Fibroblast of peridontal ligament (primary cell): ENCODE data around the gene OR51B4.
A peak's percentile ranks its signal among the peaks of the same experiment; 100 is the strongest.
"Not testable (repeated sequence)": the region's sequence is repeated elsewhere in the genome, so short reads cannot be mapped to it uniquely, and the experiment has no call there.

Experiments used
- DNase-seq: peaks from one replicate; pipeline ENCODE4 v3.0.0-alpha.2; 2010; ENCODE audit errors: extremely low read depth

The OR51B4 gene

GRCh38 chr11:5274395-5274794, 27.4 kb downstream of the OR51B4 start:
- no peak for DNase-seq

DNA sequence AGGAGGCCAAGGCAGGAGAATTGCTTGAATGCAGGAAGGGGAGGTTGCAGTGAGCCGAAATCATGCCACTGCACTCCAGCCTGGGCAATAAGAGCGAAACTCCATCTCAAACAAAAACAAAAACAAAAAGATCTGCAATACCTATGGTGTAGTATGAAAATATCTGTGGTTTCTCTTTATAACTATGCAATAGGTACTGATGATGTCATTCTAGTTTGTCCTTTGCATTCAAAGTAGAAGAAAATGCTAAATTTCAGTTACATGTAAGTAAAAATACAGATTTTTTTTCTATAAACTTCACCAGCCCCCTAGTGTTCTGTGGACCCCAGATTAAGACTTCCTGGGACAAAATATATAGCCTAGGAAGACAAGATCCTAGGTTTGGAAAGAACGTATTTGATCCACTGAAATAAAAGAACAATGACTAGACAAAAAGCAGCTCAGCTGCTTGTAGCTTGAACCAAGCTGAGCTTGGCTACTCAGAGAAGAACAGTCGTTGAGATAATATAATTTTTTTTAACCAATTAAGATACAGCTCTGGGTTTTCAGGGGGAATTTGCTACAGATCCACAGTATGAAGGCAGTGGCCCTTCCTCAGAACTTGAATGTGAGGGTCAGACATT, 29.2 kb downstream of the OR51B4 start:
- no peak for DNase-seq

- DNase-seq = no peak
Measured at GRCh38 chr11:5269715-5270147, 32.0 kb downstream of the OR51B4 start, which contains the start of gene HBE1. Gene HBE1 (minus strand): TSS chr11:5269945. CDS start chr11:5269890, 55 bp downstream.

DNA sequence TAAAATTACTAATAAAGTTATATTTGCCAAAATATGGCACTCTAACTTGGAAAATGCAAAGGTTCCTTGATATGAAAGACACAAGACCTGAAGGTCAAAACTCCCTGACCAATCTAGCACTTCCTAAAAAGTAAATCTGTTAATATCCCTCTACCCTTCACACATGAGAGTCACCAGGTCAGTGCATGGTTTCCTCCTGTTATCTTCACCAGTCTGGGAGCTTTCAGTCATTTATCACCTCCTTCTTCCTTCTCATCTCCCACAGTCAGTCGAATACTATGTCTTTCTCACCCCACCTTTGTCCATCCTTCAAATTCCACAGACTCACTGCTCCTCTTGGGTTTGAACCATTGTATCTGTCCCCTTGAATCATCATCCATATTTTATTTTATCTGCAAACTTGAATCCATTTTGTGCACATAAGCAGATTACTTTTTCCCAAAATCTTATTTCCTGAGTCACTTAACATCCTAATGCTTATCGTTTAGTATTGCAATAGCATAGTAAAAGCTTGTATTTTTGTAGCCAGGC, 34.6 kb downstream of the OR51B4 start:
- DNase-seq = no peak

- DNase-seq = no peak
Measured at GRCh38 chr11:5266609-5267008, 35.1 kb downstream of the OR51B4 start.

- DNase-seq = no peak
Measured at GRCh38 chr11:5265832-5266231, 35.9 kb downstream of the OR51B4 start.

DNA sequence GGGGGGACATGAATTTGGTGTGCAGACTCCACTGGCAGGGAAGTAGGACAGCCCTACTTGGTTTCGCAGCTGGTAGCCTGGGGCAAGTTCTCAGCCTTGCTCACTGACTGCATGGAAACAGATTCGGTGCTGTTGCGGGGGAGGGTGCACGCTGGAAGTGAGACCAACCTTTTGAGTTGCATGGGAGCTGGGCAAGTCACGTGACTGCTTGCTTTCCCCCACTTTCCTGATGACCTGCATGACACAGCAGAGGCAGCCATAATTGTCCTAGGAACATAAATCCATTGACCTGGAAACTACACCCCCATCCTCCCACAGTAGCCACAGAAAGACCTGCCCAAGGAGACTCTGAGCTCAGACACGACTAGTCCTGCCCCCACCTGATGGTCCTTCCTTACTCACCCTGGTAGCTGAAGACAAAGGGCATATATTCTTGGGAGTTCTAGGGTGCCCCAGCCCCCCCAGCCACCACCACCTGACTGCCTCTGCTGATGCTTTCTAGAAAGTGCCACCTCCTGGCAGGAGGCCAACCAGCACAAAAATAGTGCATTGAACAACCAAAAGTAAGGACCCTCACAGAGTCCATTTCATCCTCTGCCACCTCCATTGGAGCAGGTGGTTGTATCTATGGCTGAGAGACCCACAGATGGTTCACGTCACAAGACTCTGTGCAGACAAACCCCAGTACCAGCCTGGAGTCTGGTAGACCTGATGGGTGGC, 43.0 kb downstream of the OR51B4 start:
- no peak for DNase-seq

DNA sequence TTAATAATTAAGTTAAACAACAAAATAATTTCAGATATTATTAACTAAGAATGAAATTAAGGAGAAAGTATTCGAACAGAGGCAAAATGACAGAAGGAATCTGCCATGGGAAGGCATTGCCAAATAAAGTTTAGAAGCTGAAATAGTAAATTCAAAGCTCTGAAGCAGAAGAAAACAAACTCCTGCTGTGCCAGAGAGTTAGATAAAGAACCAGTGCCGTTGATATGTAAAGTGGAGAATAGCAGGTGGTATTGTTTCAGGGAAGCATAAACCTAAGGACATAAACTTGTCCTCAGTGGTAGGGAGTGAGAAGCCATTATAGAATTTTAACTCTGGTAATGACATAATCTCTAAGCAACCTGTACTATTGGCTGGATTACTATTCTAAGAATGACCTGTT, 44.5 kb downstream of the OR51B4 start:
- no peak for DNase-seq

DNA sequence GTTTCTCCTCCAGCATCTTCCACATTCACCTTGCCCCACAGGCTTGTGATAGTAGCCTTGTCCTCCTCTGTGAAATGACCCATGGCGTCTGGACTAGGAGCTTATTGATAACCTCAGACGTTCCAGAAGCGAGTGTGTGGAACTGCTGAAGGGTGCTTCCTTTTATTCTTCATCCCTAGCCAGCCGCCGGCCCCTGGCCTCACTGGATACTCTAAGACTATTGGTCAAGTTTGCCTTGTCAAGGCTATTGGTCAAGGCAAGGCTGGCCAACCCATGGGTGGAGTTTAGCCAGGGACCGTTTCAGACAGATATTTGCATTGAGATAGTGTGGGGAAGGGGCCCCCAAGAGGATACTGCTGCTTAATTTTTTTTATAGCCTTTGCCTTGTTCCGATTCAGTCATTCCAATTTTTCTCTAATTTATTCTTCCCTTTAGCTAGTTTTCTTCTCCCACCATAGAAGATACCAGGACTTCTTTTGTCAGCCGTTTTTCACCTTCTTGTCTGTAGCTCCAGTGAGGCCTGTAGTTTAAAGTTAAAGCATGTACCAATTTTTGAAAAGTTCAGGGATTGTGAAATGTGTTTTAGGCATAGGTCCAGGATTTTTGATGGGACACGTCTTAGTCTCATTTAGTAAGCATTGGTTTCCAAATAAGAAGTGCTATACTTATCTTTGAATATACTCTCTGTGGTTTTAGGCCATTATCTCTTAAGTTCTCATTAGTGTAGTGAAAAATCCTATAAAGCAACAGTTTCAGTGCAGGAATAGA, 46.9 kb downstream of the OR51B4 start, which contains the start of gene HBG2:
HBG2 (minus strand) TSS at position 136 of the 768 bp plus-strand sequence; CDS start at position 83, 53 bp downstream.
- peak; percentile 64 for DNase-seq

GRCh38 chr11:5254023-5254422, 47.7 kb downstream of the OR51B4 start:
- DNase-seq = not testable (repeated sequence)

DNA sequence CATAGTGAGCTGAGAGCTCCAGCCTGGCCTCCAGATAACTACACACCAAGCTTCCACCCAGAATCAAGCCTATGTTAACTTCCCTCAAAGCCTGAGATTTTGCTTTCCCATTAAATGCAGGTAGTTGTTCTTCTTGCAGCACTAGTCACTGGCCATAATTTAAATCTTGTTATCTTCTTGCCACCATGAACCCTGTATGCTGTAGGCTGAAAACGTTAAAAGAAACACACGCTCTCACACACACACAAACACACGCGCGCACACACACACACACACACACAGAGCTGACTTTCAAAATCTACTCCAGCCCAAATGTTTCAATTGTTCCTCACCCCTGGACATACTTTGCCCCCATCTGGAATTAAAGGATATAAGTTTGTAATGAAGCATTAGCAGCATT, 48.3 kb downstream of the OR51B4 start:
- DNase-seq = not testable (repeated sequence)

- no peak for DNase-seq
Measured at GRCh38 chr11:5252919-5253265, 48.9 kb downstream of the OR51B4 start.

- DNase-seq = no peak
Measured at GRCh38 chr11:5252192-5252918, 49.4 kb downstream of the OR51B4 start.

DNA sequence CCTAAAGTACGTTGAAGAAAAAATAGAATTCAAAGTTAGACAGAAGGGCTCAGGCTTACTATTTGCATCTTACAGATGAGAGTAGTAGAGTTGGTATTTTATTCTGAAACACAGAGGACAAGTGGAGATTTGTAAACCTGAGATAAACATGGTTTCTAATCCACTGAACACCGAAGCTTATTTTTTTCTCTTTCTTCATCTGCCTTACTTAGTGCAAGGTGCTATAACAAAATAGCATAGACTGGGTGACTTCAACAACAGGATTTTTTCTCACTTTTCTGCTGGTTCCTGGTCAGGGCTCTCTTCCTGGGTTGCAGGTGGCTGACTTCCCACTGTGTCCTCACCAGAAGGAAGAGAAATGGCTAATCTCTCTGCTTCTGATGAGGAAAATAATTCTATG, 50.0 kb downstream of the OR51B4 start:
- DNase-seq = no peak
